GM21447 (cell line): ENCODE results near the gene FAM13A.
"Not testable (repeated sequence)": the region's sequence is repeated elsewhere in the genome, so short reads cannot be mapped to it uniquely, and the experiment has no call there.

Experiments
- ATAC-seq: cut with Tn5 transposase; IDR thresholded peaks from one replicate; pipeline ENCODE4 v1.9.1; 2021; ENCODE audit not compliant: unreplicated experiment

The FAM13A gene

GRCh38 chr4:89044147-89044900 is 12.7 kb downstream of the FAM13A start:
- ATAC-seq: no peak

DNA sequence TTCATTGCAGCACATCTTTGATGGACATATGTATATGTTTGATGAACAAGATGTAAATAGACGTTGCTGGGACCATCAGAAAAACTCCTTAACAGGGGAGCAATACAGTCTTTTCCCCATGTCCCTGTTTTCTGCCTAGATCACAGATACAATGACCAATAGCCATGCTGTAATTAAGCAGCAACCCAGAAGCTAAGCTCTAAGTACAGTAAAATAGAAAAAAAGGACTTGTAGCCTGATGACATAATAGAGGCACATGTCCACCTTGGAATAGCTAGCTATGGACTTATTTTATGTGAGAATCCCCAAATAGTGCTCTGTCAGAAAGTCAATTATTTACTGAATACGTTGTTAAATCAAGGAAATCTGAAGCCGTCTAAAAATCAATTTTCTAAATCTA is 14.9 kb downstream of the FAM13A start:
- ATAC-seq: no peak

DNA sequence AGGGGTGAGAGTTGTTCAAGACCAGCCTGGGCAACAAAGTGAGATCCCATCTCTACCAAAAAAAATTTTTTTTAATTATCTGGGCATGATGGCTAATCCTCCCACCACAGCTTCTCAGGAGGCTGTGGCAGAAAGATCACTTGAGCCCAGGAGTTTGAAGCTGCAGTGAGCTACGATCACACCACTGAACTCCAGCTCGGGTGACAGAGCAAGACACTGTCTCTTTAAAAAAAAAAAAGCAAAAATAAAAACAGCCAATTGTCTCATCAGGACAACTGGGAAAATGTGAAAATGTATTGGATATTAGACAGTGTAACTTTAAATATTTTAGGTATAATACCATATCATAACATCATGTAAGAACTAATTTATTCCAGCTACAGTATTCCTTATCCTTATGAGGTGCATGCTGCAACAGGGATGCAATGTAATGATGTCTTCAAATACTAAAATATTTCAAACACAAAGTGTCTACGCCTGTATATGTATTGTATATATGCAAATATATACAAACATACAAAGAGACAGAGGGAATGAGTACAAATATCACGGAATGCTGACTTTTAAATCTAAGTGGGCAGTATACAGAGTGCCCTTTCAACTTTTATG is 17.2 kb downstream of the FAM13A start:
- no peak for ATAC-seq

DNA sequence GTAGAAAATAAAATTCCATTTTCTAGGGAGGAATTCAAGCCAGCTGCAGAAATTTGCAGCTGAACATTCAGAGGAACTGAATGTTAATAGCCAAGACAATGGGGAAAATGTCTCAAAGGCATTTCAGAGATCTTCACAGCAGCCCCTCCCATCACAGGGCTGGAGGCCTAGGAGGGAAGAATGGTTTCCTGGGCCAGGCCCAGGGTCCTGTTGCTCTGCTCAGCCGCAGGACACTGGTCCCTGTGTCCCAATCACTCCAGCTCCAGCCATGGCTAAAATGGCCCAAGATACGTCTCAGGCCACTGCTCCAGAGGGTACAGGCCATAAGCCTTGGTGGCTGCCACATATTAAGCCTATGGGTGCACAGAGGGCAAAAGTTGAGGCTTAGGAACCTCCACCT is 20.4 kb downstream of the FAM13A start:
- ATAC-seq: no peak

DNA sequence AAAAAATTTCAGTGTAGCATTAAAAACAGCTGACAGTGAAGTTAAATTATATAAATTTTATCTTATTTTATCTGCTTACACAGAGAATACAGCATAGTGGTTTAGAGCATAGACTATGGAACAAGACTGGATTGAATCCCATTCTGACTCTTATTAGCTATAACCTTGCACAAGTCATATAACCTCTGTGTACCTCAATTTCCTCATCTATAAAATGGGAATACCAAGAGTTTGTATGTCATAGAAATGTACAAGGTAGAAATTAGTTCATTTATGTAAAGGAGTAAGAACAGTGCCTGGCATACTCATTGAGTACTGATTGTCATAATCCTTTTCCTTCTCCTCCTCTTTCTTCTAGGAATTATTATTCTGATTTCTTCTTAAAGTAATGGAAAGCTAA is 25.7 kb downstream of the FAM13A start:
- ATAC-seq: no peak

GRCh38 chr4:89029591-89029990 is 27.4 kb downstream of the FAM13A start:
- ATAC-seq: no peak

- no peak for ATAC-seq
Observed at GRCh38 chr4:89026542-89026941, 30.4 kb downstream of the FAM13A start.

DNA sequence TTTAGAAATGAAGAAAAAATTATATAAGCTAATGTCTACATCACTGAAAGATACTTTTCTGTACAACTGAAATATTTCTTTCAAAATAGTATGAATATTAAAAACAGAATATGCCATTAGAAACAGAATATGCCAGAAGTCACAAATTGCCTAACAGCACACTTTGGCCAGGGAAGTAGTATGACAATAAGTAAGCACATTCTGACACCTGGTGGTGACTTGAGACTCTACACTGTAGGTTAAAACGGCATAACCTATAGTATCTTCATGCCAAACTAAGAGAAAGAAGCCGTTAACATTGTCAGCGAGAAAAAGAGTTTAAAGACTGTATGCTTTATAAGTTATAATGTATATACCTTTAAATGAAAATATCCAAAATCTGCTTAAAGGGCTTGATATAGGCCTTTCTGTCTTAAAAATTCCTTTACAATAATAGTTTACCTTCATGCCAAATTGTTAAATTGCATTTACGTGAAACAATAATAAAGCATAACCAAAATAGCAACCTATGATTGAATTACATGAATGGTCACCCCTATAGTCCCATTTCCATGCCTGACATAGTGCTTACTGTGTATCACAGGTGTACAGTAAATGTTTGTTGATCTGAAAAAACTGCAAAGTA is 32.8 kb downstream of the FAM13A start:
- ATAC-seq: peak; percentile 99

DNA sequence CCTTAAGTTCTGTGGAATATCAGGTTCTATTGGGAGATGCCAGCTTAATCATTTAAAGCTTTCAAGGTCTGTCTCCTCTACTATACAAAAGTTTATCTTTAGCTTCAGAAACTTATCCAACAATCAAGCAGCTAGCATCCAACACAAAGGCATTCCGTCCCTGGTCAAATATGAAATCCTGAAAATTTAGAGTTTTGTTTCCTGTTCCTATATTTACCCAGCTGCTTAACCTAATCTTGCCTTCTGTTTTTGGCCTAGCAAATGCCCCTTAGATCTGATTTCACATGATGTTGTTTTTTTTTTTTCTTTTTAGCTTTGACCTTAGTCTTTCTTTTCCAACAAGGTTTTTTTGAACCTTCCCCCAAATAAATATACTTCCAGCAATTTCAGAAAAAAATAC is 33.8 kb downstream of the FAM13A start:
- no peak for ATAC-seq

DNA sequence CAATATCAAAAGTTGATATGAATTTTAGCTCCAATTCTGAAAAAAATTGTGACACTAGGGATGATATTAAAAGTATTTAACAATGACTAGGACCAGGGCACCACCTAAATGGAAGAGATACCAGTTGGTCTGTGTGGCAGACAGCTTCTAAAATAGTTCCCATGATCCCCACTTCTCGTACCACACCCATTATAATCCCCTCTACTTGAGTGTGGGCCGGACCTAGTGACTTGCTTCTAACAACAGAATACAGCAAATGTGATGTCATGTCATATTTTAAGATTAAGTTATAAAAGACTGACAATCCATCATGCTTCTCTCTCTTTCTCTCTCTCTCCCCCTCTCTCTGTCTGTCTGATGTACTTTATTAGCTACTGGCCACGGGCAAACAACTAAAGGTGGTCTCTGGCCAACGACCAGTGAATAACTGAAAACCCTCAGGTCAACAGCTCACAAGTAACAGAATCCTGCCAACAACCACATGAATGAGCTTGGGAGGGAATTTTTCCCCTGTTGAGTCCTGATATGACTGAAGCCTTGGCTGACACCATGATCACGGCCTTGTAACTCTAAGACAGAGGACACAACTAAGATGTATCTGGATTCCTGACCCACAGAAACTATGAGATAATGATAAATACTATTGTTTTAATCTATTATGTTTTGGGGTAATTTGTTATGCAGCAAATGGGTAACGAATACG is 34.4 kb downstream of the FAM13A start:
- no peak for ATAC-seq

DNA sequence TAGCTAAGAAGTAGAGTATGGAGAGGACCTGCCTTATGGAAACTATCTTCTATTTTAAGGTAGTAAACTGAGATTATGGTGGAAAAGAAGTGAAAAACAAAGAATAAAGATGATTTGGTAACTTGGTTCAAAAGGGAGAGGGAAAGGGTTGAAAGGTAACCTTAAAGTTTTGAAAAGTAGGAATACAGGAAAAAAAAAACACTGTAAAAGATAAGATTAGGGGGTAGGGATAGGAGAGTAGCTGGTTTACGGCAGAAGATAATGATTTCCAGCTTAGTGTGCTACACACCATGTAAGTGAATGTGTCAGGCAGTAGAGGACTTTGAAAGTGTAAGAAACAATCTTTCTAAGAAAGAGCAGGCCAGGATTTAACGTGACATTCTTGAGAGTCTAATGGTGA is 35.3 kb downstream of the FAM13A start:
- no peak for ATAC-seq

DNA sequence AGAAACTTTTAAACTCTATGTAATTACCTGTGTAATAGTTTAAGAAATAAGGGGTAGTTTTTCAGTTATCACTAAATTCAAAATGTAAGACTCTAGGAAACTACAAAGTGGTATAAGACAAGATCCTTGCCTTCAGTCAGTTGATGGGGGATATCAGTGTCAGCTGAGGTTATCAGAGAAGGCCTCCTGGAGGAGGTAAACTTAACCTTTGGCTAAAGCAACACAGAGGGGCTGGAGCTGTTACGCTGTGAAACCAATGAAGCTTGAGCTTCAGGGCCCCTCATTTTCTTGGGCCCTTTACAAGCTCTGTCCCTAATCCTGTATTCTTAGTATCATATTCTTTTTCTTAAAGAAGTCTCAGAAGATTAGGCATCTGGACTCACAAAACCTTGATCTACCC is 35.9 kb downstream of the FAM13A start:
- no peak for ATAC-seq

- not testable (repeated sequence) for ATAC-seq
Observed at GRCh38 chr4:89014897-89015296, 42.1 kb downstream of the FAM13A start.

DNA sequence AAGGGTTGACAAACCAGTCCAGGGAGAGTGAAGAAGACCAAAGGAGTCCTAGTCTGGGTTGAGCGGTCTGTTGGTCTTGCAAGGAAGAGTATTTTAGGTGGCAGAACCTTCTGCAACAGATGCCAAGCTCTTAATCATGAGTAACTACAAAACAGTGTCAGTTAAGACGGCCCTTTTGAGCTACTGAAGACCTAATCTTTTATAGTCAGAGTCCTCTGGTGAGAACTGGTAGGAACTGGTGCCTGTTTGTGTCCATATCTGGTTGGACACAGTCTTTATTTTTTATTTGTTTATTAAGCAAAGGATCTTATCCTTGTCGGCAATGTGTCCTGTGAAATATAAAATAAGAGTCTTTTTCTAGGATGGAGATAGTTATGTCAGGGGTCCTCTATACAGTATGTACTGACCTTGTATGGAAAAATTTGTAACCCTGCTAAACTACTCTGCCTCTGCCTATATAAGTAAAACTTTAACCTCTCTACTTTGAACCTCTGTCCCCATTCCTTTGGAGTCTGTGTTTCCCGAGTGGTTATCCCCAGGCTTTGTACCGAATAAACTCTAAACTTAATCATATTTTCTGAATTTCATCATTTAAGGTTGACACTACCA is 47.1 kb downstream of the FAM13A start:
- no peak for ATAC-seq

- ATAC-seq: no peak
Observed at GRCh38 chr4:89009115-89009514, 47.9 kb downstream of the FAM13A start.

GRCh38 chr4:89008166-89008565 is 48.8 kb downstream of the FAM13A start:
- ATAC-seq: no peak

- no peak for ATAC-seq
Observed at GRCh38 chr4:89007338-89007939, 49.5 kb downstream of the FAM13A start.

GRCh38 chr4:89006307-89006706 is 50.7 kb downstream of the FAM13A start:
- no peak for ATAC-seq

DNA sequence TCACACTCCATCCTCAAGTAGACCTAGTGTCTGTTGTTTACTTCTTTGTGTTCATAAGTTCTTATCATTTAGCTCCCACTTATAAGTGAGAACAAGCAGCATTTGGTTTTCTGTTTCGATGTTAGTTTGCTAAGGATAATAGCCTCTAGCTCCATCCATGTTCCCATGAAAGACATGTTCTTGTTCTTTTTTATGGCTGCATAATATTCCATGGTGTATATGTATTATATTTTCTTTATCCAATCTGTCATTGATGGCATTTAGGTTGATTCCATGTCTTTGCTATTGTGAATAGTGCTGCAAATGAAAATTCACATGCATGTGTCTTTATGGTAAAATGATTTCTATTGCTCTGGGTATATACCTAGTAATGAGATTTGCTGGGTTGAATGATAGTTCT is 51.9 kb downstream of the FAM13A start:
- ATAC-seq: not testable (repeated sequence)

- ATAC-seq: no peak
Observed at GRCh38 chr4:89001647-89002445, 55.1 kb downstream of the FAM13A start.
